Lung (tissue), 12 donors: ENCODE measurements around the gene ZNF606. TPM values are rescaled to one million over a fixed set of nuclear protein-coding genes. Genes with fewer than 3 reads are reported as not detected.

Source experiments
- ATAC-seq: fragments of 200-7000 bp; cut with Tn5 transposase; one replicate; pipeline ENCODE4 v1.9.1; 2020; ENCODE audit warnings: moderate number of reproducible peaks; ENCODE audit not compliant: insufficient read depth, low FRiP score
- DNase-seq, 3 donors: peaks; one replicate each; pipeline ENCODE4 v3.0.0-alpha.2; 2013 to 2017
- H3K27ac ChIP-seq, 2 donors: one replicate each; pipeline ENCODE4 v1.5.1; 2013; ENCODE audit warnings: mild to moderate bottlenecking in 2 of 2, moderate library complexity in 2 of 2, control low read depth in 1 of 2, inconsistent platforms in 1 of 2, low read depth in 1 of 2, low read length in 1 of 2
- H3K27me3 ChIP-seq, 3 donors: one replicate each; pipeline ENCODE4 v1.5.1; 2013; ENCODE audit warnings: low read length in 2 of 3; ENCODE audit not compliant: control insufficient read depth in 3 of 3, insufficient read depth in 3 of 3
- H3K36me3 ChIP-seq, 4 donors: one replicate each; pipeline ENCODE4 v1.5.1; 2013; ENCODE audit warnings: low read length in 4 of 4, mild to moderate bottlenecking in 1 of 4, moderate library complexity in 1 of 4; ENCODE audit not compliant: control insufficient read depth in 4 of 4, insufficient read depth in 4 of 4
- H3K4me1 ChIP-seq, 5 donors: one replicate each; pipeline ENCODE4 v1.5.1; 2013; ENCODE audit warnings: low read length in 5 of 5, mild to moderate bottlenecking in 2 of 5, moderate library complexity in 1 of 5; ENCODE audit not compliant: control insufficient read depth in 5 of 5, insufficient read depth in 5 of 5
- H3K4me3 ChIP-seq: one replicate; pipeline ENCODE4 v1.5.1; 2013; ENCODE audit warnings: mild to moderate bottlenecking, control low read depth, moderate library complexity
- H3K9ac ChIP-seq, 2 donors: one replicate each; pipeline ENCODE4 v1.5.1; 2013; ENCODE audit warnings: low read length in 2 of 2, control low read depth in 1 of 2; ENCODE audit not compliant: insufficient read depth in 1 of 2
- H3K9me3 ChIP-seq, 4 donors: one replicate each; pipeline ENCODE4 v1.5.1; 2013; ENCODE audit warnings: low read length in 3 of 4, mild to moderate bottlenecking in 1 of 4, moderate library complexity in 1 of 4; ENCODE audit not compliant: control insufficient read depth in 4 of 4, insufficient read depth in 3 of 4
- whole genome bisulfite sequencing, 2 donors: extraction: QIAGEN DNeasy Blood & Tissue Kit; methylation state at CpG; one replicate each; pipeline ENCODE4 v1.1.7; 2013; 5-methylcytosine and 5-hydroxymethylcytosine counted together
- polyA plus RNA-seq, 2 donors: library from polyadenylated mRNA; stranded (reverse); fragments of 200-250 nt; gene quantifications; one replicate each; pipeline ENCODE4 v1.2.1, GENCODE V29; 2013
- total RNA-seq, 2 donors: library from RNA; depleted of rRNA in 1 of 2; stranded (reverse); fragments of >200 nt in 1 of 2; gene quantifications; one replicate each; pipeline ENCODE4 v1.2.1, GENCODE V29; 2014 to 2021
- TF ChIP-seq, protein P1 (sequence below): IDR thresholded peaks from 2 replicates; pipeline ENCODE4 v1.5.1; 2012; ENCODE audit warnings: mild to moderate bottlenecking; ENCODE audit errors: control extremely low read depth, extremely low read depth
- donor health status: control.
- donor health status: control.
- donor health status: Bipolar disorder and iron deficiency.
- donor health status: healthy.
- donor health status: DM: yes; HTN: yes; CAD: no.

Gene ZNF606
- total and polyA plus RNA-seq, 4 donors: 6.0 to 37.9 (median 11.7) TPM

DNA sequence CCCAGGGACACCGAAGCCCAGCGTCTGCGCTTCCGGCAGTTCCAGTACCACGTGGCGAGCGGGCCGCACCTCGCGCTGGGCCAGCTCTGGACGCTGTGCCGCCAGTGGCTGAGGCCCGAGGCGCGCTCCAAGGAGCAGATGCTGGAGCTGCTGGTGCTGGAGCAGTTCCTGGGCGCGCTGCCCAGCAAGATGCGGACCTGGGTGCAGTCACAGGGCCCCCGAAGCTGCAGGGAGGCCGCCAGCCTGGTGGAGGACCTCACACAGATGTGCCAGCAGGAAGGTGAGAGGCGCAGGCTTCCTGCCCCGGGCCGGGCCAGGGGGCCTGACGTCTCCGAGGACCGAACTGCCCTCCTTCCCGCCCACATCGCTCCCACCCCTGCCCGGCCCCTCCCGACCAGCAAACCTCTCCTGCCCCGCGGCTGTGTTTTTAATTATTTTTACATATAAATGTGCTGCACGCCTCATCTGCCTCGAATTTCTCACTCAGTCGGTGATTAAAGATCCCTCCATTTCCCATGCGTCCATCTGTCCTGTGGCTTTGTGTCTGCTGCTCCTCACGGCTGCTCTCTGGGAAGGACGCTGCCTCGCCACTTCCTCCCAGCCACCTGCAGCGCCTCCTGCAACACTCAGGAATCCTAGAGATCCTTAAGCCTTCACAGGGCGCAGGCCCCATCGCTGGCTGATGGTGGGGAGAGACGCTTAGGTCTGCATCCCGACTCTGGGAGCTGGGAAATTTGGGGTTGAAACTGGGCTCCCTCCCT, 35.5 kb upstream of the ZNF606 start:
- TF ChIP-seq, protein P1, sequence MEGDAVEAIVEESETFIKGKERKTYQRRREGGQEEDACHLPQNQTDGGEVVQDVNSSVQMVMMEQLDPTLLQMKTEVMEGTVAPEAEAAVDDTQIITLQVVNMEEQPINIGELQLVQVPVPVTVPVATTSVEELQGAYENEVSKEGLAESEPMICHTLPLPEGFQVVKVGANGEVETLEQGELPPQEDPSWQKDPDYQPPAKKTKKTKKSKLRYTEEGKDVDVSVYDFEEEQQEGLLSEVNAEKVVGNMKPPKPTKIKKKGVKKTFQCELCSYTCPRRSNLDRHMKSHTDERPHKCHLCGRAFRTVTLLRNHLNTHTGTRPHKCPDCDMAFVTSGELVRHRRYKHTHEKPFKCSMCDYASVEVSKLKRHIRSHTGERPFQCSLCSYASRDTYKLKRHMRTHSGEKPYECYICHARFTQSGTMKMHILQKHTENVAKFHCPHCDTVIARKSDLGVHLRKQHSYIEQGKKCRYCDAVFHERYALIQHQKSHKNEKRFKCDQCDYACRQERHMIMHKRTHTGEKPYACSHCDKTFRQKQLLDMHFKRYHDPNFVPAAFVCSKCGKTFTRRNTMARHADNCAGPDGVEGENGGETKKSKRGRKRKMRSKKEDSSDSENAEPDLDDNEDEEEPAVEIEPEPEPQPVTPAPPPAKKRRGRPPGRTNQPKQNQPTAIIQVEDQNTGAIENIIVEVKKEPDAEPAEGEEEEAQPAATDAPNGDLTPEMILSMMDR: no peak
- H3K4me3 ChIP-seq: no peak overlapping the region
- no peak overlapping the region for H3K27ac ChIP-seq
- no peak for ATAC-seq
- peak; percentile 56 to 69 (median 60) for DNase-seq
- peaks cover 0 to 74% (median 2%) of the 10 kb centered on the region in 4 donors for H3K9me3 ChIP-seq
- H3K36me3 ChIP-seq: no peaks in the 10 kb centered on the region
- H3K27me3 ChIP-seq: peaks cover 0 to 4% (median 0%) of the 10 kb centered on the region in 3 donors
- 20 to 43% methylated on average over 43 to 44 of the region's 44 CpGs for WGBS, 2 donors
- H3K4me1 ChIP-seq: peaks cover 0 to 10% (median 7%) of the 10 kb centered on the region in 5 donors
- no peak overlapping the region for H3K9ac ChIP-seq

DNA sequence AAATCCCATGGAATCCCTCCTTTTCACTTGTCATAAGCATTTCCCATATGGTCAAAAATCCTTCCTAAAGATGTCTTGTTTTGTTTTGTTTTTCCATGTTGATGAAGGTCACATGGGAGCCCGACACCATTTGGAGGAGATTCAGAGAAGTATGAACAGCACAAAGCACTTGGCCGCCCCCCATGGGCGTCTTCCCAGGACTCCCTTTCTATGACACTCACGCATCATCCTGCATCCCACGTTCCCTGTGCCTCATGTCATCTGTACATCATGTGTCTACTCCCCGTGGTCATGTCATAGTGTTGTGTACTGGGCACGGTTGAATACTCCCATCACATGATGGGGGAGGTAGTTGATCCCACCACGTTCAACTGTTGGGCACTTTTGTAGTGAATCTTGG, 33.2 kb upstream of the ZNF606 start:
- peaks cover 0 to 68% (median 0%) of the 10 kb centered on the region in 4 donors for H3K9me3 ChIP-seq
- H3K27ac ChIP-seq: no peak overlapping the region
- H3K9ac ChIP-seq: no peak overlapping the region
- no peak overlapping the region for H3K4me3 ChIP-seq
- ATAC-seq: no peak
- DNase-seq: no peak
- TF ChIP-seq, protein P1: no peak
- no peaks in the 10 kb centered on the region for H3K36me3 ChIP-seq
- H3K27me3 ChIP-seq: peaks cover 0 to 4% (median 0%) of the 10 kb centered on the region in 3 donors
- 73 to 76% methylated on average over 8 of the region's 8 CpGs for WGBS, 2 donors
- peaks cover 0 to 10% (median 7%) of the 10 kb centered on the region in 5 donors for H3K4me1 ChIP-seq

DNA sequence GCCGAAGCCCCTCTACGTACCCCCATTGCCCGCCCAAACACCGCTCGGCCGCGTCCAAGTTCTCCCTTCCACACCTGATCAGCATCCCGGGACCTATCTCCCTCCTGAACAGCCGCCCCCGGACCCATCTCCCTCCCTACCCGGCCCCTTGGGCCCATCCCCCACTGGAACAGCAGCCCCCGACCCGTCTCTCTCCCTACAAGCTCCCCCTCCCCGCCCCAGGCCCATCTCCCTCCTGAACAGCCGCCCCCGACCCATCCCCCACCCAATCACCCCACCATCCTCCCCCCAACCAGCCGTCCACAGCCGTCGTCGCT, 31.8 kb upstream of the ZNF606 start:
- Histone ChIP-seq H3K4me1 (peaks cover 0 to 10% (median 7%) of the 10 kb centered on the region in 5 donors), H3K36me3 (no peaks in the 10 kb centered on the region), H3K9me3 (peaks cover 0 to 61% (median 0%) of the 10 kb centered on the region in 4 donors), H3K27me3 (peaks cover 0 to 4% (median 0%) of the 10 kb centered on the region in 3 donors), H3K4me3 (no peak overlapping the region), H3K9ac (no peak overlapping the region), H3K27ac (no peak overlapping the region)
- ATAC-seq (no peak), DNase-seq (peak in 1 of 3 donors; percentile 12)
- TF ChIP-seq, protein P1: no peak
- WGBS, 2 donors: 5 to 8% methylated on average over 13 to 20 of the region's 20 CpGs
